K562 (cell line): ENCODE measurements around the gene SDCBP2. TPM values are rescaled to one million over a fixed set of nuclear protein-coding genes. Genes with fewer than 3 reads are reported as not detected.

ENCODE experiments used
- ARID1B ChIP-seq: fragments of 450-650 bp; IDR thresholded peaks from 2 replicates; pipeline ENCODE4 v1.6.1; 2016; ENCODE audit warnings: antibody characterized with exemption, mild to moderate bottlenecking, inconsistent platforms
- CREB3L1 ChIP-seq: fragments of 450-650 bp; IDR thresholded peaks from 2 replicates; pipeline ENCODE4 v1.6.1; 2014; ENCODE audit warnings: low read depth, mild to moderate bottlenecking, moderate library complexity, borderline replicate concordance
- EHMT2 ChIP-seq: fragments of 450-650 bp; IDR thresholded peaks from 2 replicates; pipeline ENCODE4 v1.6.1; 2018; ENCODE audit warnings: antibody characterized with exemption
- EP300 ChIP-seq: IDR thresholded peaks from 2 replicates; pipeline ENCODE4 v1.6.1; 2012; ENCODE audit warnings: low read length, improper control_type of control experiment
- GATA2 ChIP-seq: sonication (generic); formaldehyde crosslinking; IDR thresholded peaks from 2 replicates; pipeline ENCODE4 v1.4.0; 2020; ENCODE audit warnings: mild to moderate bottlenecking, missing genetic modification reagents
- HDAC1 ChIP-seq, 2 experiments: fragments of 450-650 bp; IDR thresholded peaks; 2 replicates each; pipeline ENCODE4 v1.6.1; 2016 to 2017; ENCODE audit warnings: inconsistent platforms in 1 of 2, mild to moderate bottlenecking in 1 of 2, moderate library complexity in 1 of 2
- KDM4B ChIP-seq, 2 experiments: fragments of 450-650 bp in 1 of 2; sonication (generic) in 1 of 2; IDR thresholded peaks; 2 replicates each; pipeline ENCODE4 v1.6.1; 2016 to 2017; ENCODE audit warnings: borderline replicate concordance in 2 of 2, antibody characterized with exemption in 1 of 2, low read depth in 1 of 2, mild to moderate bottlenecking in 1 of 2
- LARP7 ChIP-seq: fragments of 450-650 bp; IDR thresholded peaks from 2 replicates; pipeline ENCODE4 v1.6.1; 2016
- PCBP1 ChIP-seq: fragments of 200-400 bp; formaldehyde crosslinking; IDR thresholded peaks from 2 replicates; pipeline ENCODE4 v1.6.1; 2018; ENCODE audit warnings: mild to moderate bottlenecking, low read depth, low read length; ENCODE audit not compliant: poor library complexity, severe bottlenecking
- PHB2 ChIP-seq: fragments of 450-650 bp; IDR thresholded peaks from 2 replicates; pipeline ENCODE4 v1.6.1; 2017; ENCODE audit warnings: low read depth
- PHF8 ChIP-seq: fragments of 200-600 bp; sonication (generic); IDR thresholded peaks from 2 replicates; pipeline ENCODE4 v1.6.1; 2012; ENCODE audit warnings: mixed run types, mild to moderate bottlenecking, inconsistent platforms, low read length, moderate library complexity, borderline replicate concordance
- POLR2G ChIP-seq: fragments of 200-400 bp; formaldehyde crosslinking; IDR thresholded peaks from 2 replicates; pipeline ENCODE4 v1.6.1; 2017; ENCODE audit warnings: low read depth, mild to moderate bottlenecking, antibody characterized with exemption, low read length, moderate library complexity
- RHOXF2B ChIP-seq: fragments of 250-450 bp; sonication (Bioruptor Pico); conservative IDR thresholded peaks from 2 replicates; pipeline ENCODE4 v1.5.1; 2021
- SPI1 ChIP-seq: IDR thresholded peaks from 2 replicates; pipeline ENCODE4 v1.6.1; 2011; ENCODE audit warnings: low read depth, low read length, control low read depth, borderline replicate concordance
- TCF3 ChIP-seq: sonication (generic); formaldehyde crosslinking; IDR thresholded peaks from 2 replicates; pipeline ENCODE4 v1.4.0; 2020; ENCODE audit warnings: mild to moderate bottlenecking, missing genetic modification reagents
- TEAD1 ChIP-seq, 2 experiments: fragments of 450-650 bp in 1 of 2; sonication (generic) in 1 of 2; formaldehyde crosslinking; IDR thresholded peaks; 2 replicates each; pipeline versions ENCODE4 v1.4.0 to v1.8.0; 2020 to 2022; ENCODE audit warnings: mild to moderate bottlenecking in 2 of 2, missing genetic modification reagents in 1 of 2
- ZNF121 ChIP-seq: sonication (generic); formaldehyde crosslinking; conservative IDR thresholded peaks from 2 replicates; pipeline ENCODE4 v1.8.0; 2022; ENCODE audit warnings: missing genetic modification reagents
- ZNF431 ChIP-seq: sonication (generic); formaldehyde crosslinking; IDR thresholded peaks from 2 replicates; pipeline ENCODE4 v1.8.0; 2022; ENCODE audit warnings: mild to moderate bottlenecking, missing genetic modification reagents
- ZNF57 ChIP-seq: fragments of 450-650 bp; formaldehyde crosslinking; IDR thresholded peaks from 2 replicates; pipeline ENCODE4 v1.4.0; 2020; ENCODE audit warnings: mild to moderate bottlenecking, moderate library complexity
- polyA plus RNA-seq, 8 experiments: library from polyadenylated mRNA; depleted of rRNA in 4 of 8; stranded (reverse) in 5 of 8; unstranded in 3 of 8; fragments of >200 nt; fragmentation: Nextera tagmentation in 2 of 8; fragmentation: Illumina TruSeq in 1 of 8; extraction: Ambion mirVana in 2 of 8; extraction: Trizol in 1 of 8; gene quantifications; 2 replicates each; pipeline versions ENCODE4 v1.2.1 to v1.2.3, GENCODE V29; 2011 to 2014; ENCODE audit warnings: inconsistent platforms in 1 of 8, missing spikeins in 1 of 8
- total RNA-seq, 7 experiments: library from RNA; depleted of rRNA in 6 of 7; stranded (reverse); fragments of >200 nt in 6 of 7; fragmentation: Illumina TruSeq in 2 of 7; extraction: Trizol in 2 of 7; gene quantifications; 2 replicates each; pipeline versions ENCODE4 v1.2.1 to v1.2.3, GENCODE V29; 2011 to 2021; ENCODE audit warnings: low replicate concordance in 1 of 7
- TF ChIP-seq, protein P1 (sequence below): fragments of 450-650 bp; formaldehyde crosslinking; IDR thresholded peaks from 2 replicates; pipeline ENCODE4 v1.4.0; 2022; ENCODE audit warnings: mild to moderate bottlenecking, moderate library complexity
- TF ChIP-seq, protein P2 (sequence below): sonication (generic); formaldehyde crosslinking; IDR thresholded peaks from 2 replicates; pipeline ENCODE4 v1.8.1; 2023; ENCODE audit warnings: mild to moderate bottlenecking, missing genetic modification reagents
- TF ChIP-seq, protein P3 (sequence below), 2 experiments: IDR thresholded peaks in 1 of 2; conservative IDR thresholded peaks in 1 of 2; 2 replicates each; pipeline ENCODE4 v1.6.1; 2016; ENCODE audit warnings: low read depth in 2 of 2, mild to moderate bottlenecking in 1 of 2, missing compliant biosample characterization in 1 of 2, missing genetic modification characterization in 1 of 2, moderate library complexity in 1 of 2

The SDCBP2 gene
- total and polyA plus RNA-seq, 9 of the 15 experiments (the other 6 are each of a cell fraction or from before 2014, with no cell fraction given), result 0.06 to 1.2 (median 0.80) TPM

DNA sequence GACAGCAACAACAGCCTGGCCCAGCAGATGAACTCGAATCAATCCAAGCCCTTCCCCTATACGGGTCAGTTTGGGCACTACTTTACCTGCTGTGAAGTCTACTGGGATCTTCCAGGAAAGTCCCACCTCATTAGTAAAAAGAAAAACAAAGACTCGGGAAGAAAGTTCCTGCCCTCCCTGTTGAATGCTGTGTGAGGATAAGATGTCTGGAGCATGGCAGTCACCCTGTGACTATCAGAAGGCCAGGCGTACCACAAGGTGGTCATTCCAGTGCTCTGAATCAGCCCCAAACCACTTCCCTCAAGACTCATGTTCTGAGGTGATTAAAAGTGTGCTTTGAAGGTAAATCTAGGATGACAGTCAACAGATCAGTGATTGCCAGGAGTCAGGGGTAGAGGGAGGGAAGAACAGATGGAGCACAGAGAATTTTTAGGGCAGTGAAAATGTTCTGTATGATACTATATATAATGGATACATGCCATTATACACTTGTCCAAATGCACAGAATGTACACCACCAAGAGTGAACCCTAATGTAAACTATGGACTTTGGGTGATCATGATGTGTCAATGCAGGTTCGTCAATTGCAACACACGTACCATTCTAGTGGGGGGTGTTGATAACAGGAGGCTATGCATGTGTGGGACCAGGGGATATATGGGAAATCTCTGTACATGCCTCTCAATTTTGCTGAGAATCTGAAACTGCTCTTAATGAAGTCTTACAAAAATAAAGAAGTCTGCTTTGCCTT is 49.2 kb upstream of the SDCBP2 start (continued):
- TF ChIP-seq ARID1B (peak; percentile 64), TCF3 (CRISPR knock-in tag) (peak; percentile 90), HDAC1 (IDR thresholded peaks at IDR 0.05) (no peak), SPI1 (0 out of 2 replicates have a peak, but pooled peaks have one; percentile 5), ZNF431 (CRISPR knock-in tag) (no peak), TEAD1 (CRISPR knock-in tag; IDR thresholded peaks at IDR 0.05) (no peak), POLR2G (no peak), EP300 (no peak; the same call in 1 of the 2 replicates), CREB3L1 (no peak), PHB2 (no peak), PCBP1 (no peak), KDM4B (IDR thresholded peaks at IDR 0.05; ENCODE audit: borderline replicate concordance in 2 of 2, low read depth in 1 of 2) (no peak), EHMT2 (no peak), PHF8 (no peak), RHOXF2B (CRISPR knock-in tag) (no peak), GATA2 (CRISPR knock-in tag) (peak; percentile 35; the same call in 1 of the 2 replicates), ZNF57 (CRISPR knock-in tag) (no peak), LARP7 (no peak), ZNF121 (CRISPR knock-in tag) (no peak)
- TF ChIP-seq, protein P1, sequence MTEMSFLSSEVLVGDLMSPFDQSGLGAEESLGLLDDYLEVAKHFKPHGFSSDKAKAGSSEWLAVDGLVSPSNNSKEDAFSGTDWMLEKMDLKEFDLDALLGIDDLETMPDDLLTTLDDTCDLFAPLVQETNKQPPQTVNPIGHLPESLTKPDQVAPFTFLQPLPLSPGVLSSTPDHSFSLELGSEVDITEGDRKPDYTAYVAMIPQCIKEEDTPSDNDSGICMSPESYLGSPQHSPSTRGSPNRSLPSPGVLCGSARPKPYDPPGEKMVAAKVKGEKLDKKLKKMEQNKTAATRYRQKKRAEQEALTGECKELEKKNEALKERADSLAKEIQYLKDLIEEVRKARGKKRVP (CRISPR knock-in tag), result no peak
- TF ChIP-seq, protein P2, sequence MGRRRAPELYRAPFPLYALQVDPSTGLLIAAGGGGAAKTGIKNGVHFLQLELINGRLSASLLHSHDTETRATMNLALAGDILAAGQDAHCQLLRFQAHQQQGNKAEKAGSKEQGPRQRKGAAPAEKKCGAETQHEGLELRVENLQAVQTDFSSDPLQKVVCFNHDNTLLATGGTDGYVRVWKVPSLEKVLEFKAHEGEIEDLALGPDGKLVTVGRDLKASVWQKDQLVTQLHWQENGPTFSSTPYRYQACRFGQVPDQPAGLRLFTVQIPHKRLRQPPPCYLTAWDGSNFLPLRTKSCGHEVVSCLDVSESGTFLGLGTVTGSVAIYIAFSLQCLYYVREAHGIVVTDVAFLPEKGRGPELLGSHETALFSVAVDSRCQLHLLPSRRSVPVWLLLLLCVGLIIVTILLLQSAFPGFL (CRISPR knock-in tag), result no peak
- TF ChIP-seq, protein P3, sequence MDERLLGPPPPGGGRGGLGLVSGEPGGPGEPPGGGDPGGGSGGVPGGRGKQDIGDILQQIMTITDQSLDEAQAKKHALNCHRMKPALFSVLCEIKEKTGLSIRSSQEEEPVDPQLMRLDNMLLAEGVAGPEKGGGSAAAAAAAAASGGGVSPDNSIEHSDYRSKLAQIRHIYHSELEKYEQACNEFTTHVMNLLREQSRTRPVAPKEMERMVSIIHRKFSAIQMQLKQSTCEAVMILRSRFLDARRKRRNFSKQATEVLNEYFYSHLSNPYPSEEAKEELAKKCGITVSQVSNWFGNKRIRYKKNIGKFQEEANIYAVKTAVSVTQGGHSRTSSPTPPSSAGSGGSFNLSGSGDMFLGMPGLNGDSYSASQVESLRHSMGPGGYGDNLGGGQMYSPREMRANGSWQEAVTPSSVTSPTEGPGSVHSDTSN (CRISPR knock-in tag; IDR thresholded peaks at IDR 0.05; ENCODE audit: low read depth), result no peak
- TF ChIP-seq, protein P3 (tag; conservative IDR thresholded peaks at IDR 0.05; ENCODE audit: low read depth), result no peak
